ENCODE data around the gene LGALS7B.

LGALS7B gene

DNA sequence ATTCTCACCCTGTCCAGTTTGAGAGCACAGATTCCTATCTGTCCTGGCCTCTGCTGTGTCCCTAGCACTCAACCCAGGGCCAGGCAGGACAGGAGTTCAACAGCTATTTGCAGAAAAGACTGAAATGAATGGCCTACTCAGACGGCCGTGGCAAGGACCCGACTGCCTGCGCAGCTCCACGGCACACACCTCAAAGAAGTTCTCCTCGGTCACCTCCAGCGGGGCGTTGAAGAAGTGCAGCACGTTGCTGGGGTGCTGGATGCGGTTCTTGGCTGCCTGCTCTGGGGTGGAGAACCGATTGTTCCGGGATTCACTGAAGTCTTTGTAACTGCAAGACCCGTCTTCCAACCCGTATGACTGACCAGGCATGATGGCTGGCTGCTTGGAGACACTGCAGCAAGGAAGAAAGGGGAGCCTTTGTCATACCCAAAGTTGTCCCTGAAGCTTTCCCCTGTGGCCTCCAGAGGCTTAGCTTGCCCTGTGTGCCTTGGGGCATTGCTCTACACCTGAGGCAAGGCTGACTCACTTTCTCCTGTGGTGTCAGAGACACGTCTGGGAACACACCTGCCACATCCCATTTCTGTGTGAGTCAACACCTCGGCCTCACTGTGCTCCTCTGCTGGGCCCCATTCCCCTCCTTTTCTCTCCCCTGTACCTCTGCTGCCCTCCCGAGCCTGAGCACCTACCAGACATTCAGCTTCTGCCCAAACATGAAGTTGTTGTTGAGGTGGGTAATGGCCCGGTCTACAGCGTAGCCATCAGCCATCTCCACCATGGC, 49.4 kb downstream of the LGALS7B start:
- Mint-ChIP-seq H3K36me3 (ENCODE audit: insufficient read depth) (peaks cover 79% of the 10 kb centered on the region), H3K4me3 (peak overlapping the region; percentile 37), H3K27me3 (no peaks in the 10 kb centered on the region), H3K27ac (ENCODE audit: low read depth) (no peak overlapping the region), H3K4me1 (peaks cover 40% of the 10 kb centered on the region), H3K9me3 (no peaks in the 10 kb centered on the region)
- no peak for DNase-seq (ENCODE audit: low spot score in 2 of 2)
- no peak for ATAC-seq (replicated peaks; ENCODE audit: extremely low read depth, poor library complexity, severe bottlenecking)

DNA sequence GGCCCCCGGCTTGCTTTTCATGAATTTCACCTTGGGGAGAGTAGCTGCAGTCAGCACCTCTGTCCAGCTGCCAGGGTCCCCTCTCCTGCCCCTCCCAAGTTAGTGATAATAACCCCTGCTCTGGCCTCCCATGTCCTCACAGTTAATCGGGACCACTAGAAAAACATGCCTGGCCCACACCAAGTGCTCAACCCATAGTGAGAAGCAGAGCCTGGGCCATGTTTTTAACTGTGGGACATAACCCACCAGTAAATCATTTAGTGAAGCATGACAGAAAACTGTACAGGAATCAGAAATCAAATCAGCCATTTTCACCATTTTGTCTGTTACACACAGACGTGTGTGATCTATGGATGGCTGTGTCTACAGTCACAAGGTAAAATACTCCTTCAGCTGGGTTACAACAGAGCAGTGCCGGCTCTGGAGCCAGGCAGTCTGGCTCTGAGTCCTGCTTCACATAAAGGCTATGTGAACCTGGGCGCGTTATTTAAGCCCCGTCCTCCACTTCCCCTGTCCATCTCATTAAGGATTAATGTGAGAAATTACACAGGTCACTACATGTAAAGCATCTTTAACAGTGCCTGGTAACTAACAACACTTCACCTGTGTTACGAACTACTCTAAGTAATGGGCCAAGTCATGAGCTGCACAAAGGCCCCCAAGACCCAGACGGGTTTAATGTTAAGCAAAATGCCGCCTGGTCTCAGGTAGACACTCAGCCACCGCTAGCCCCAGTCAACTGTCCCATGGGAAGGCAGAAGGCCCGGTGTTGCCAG, 50.2 kb downstream of the LGALS7B start:
- peak overlapping the region; percentile 37 for H3K4me3 Mint-ChIP-seq
- H3K27ac Mint-ChIP-seq (ENCODE audit: low read depth) = peak overlapping the region; percentile 83
- no peaks in the 10 kb centered on the region for H3K9me3 Mint-ChIP-seq
- DNase-seq (ENCODE audit: low spot score in 2 of 2) (no peak), ATAC-seq (replicated peaks; ENCODE audit: extremely low read depth, poor library complexity, severe bottlenecking) (no peak)
- H3K4me1 Mint-ChIP-seq = peaks cover 48% of the 10 kb centered on the region
- no peaks in the 10 kb centered on the region for H3K27me3 Mint-ChIP-seq
- peaks cover 87% of the 10 kb centered on the region for H3K36me3 Mint-ChIP-seq (ENCODE audit: insufficient read depth)

GRCh38 chr19:38839816-38840582, 51.0 kb downstream of the LGALS7B start:
- H3K27me3 Mint-ChIP-seq = no peaks in the 10 kb centered on the region
- H3K9me3 Mint-ChIP-seq = no peaks in the 10 kb centered on the region
- H3K36me3 Mint-ChIP-seq (ENCODE audit: insufficient read depth) = peaks cover 95% of the 10 kb centered on the region
- peak overlapping the region; percentile 83 for H3K27ac Mint-ChIP-seq (ENCODE audit: low read depth)
- peaks cover 54% of the 10 kb centered on the region for H3K4me1 Mint-ChIP-seq
- ATAC-seq (replicated peaks; ENCODE audit: extremely low read depth, poor library complexity, severe bottlenecking) (no peak), DNase-seq (ENCODE audit: low spot score in 2 of 2) (no peak)
- H3K4me3 Mint-ChIP-seq = no peak overlapping the region

DNA sequence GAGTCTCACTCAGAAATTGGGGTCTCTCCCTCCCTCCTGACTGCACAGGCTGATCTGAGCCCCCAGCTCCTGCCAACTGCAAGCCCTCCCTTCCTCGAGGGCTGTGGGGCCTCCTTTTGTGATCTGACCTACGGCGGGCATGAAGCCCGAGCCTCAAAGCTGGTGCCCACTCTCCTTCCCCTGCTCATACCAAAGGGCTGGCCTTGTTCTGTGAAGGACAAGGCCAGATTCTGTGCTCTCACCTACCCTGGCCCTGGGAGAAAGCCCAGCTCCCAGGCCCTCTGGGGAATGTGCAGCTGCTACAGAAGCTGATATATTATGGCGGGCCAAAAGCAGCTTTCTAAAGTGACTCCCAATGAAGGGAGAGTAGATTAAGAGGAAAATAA, 51.6 kb downstream of the LGALS7B start:
- H3K36me3 Mint-ChIP-seq (ENCODE audit: insufficient read depth) = peaks cover 95% of the 10 kb centered on the region
- no peak for ATAC-seq (replicated peaks; ENCODE audit: extremely low read depth, poor library complexity, severe bottlenecking)
- H3K27ac Mint-ChIP-seq (ENCODE audit: low read depth) = peak overlapping the region; percentile 83

More for the DNA sequence above, 51.6 kb downstream of the LGALS7B start:
- Mint-ChIP-seq H3K9me3 (no peaks in the 10 kb centered on the region), H3K4me3 (peak overlapping the region; percentile 73), H3K27me3 (no peaks in the 10 kb centered on the region), H3K4me1 (peaks cover 59% of the 10 kb centered on the region)
- DNase-seq (ENCODE audit: low spot score in 2 of 2) = no peak
